Progenitor cell of endocrine pancreas (in vitro differentiated cells): ENCODE data around the gene NPAS2. TPM values are rescaled to one million over a fixed set of nuclear protein-coding genes. Genes with fewer than 3 reads are reported as not detected.

Experiments
- DNase-seq: peaks from one replicate; pipeline ENCODE4 v3.0.0; 2021; ENCODE audit warnings: low spot score; ENCODE audit not compliant: unreplicated experiment
- H3K27ac Mint-ChIP-seq: 2 replicates; pipeline ENCODE4 v1.8.0; 2021; ENCODE audit warnings: mild to moderate bottlenecking, moderate library complexity, mixed read lengths
- H3K27me3 Mint-ChIP-seq: 2 replicates; pipeline ENCODE4 v1.8.0; 2021; ENCODE audit warnings: mixed read lengths
- H3K36me3 Mint-ChIP-seq: 2 replicates; pipeline ENCODE4 v1.8.0; 2022; ENCODE audit warnings: mixed read lengths; ENCODE audit not compliant: insufficient read depth
- H3K4me1 Mint-ChIP-seq: 2 replicates; pipeline ENCODE4 v1.8.0; 2021; ENCODE audit warnings: low read depth, mixed read lengths
- H3K4me3 Mint-ChIP-seq: 2 replicates; pipeline ENCODE4 v1.8.0; 2021; ENCODE audit warnings: low read depth, mild to moderate bottlenecking, moderate library complexity, mixed read lengths
- H3K9me3 Mint-ChIP-seq: 2 replicates; pipeline ENCODE4 v1.8.0; 2021; ENCODE audit warnings: low read depth, mixed read lengths
- CTCF ChIP-seq: fragments of 200-600 bp; sonication (generic); IDR thresholded peaks from one replicate; pipeline ENCODE4 v1.5.0; 2021; ENCODE audit warnings: antibody characterized with exemption, mild to moderate bottlenecking; ENCODE audit not compliant: unreplicated experiment
- total RNA-seq: library from RNA; stranded (reverse); gene quantifications from 2 replicates; pipeline ENCODE4 v1.2.1, GENCODE V29; 2021

Gene NPAS2
- total RNA-seq, 1 donor from 2014 or later, result 0.84 TPM

GRCh38 chr2:100842241-100842922 lies 22.4 kb downstream of the NPAS2 start:
- no peak for TF ChIP-seq CTCF
- no peaks in the 10 kb centered on the region for H3K36me3 Mint-ChIP-seq
- H3K9me3 Mint-ChIP-seq, result peaks cover 5% of the 10 kb centered on the region
- H3K4me1 Mint-ChIP-seq, result no peaks in the 10 kb centered on the region
- no peak for DNase-seq
- no peak overlapping the region for H3K4me3 Mint-ChIP-seq
- peaks cover 6% of the 10 kb centered on the region for H3K27me3 Mint-ChIP-seq
- no peak overlapping the region for H3K27ac Mint-ChIP-seq

- no peak for DNase-seq
- H3K36me3 Mint-ChIP-seq, result no peaks in the 10 kb centered on the region
- peaks cover 5% of the 10 kb centered on the region for H3K9me3 Mint-ChIP-seq
- no peak for TF ChIP-seq CTCF
- no peak overlapping the region for H3K27ac Mint-ChIP-seq
- H3K4me1 Mint-ChIP-seq, result no peaks in the 10 kb centered on the region
- H3K27me3 Mint-ChIP-seq, result peaks cover 12% of the 10 kb centered on the region
- no peak overlapping the region for H3K4me3 Mint-ChIP-seq
Observed at GRCh38 chr2:100844514-100844913, 24.6 kb downstream of the NPAS2 start.

GRCh38 chr2:100845141-100845991 lies 25.4 kb downstream of the NPAS2 start:
- H3K27ac Mint-ChIP-seq, result no peak overlapping the region
- no peaks in the 10 kb centered on the region for H3K36me3 Mint-ChIP-seq
- H3K27me3 Mint-ChIP-seq, result peaks cover 9% of the 10 kb centered on the region
- TF ChIP-seq CTCF, result no peak
- H3K4me1 Mint-ChIP-seq, result no peaks in the 10 kb centered on the region
- DNase-seq, result no peak
- peaks cover 5% of the 10 kb centered on the region for H3K9me3 Mint-ChIP-seq
- H3K4me3 Mint-ChIP-seq, result no peak overlapping the region

- TF ChIP-seq CTCF, result no peak
- Mint-ChIP-seq H3K36me3 (no peaks in the 10 kb centered on the region), H3K9me3 (peaks cover 5% of the 10 kb centered on the region), H3K4me1 (no peaks in the 10 kb centered on the region), H3K4me3 (no peak overlapping the region), H3K27me3 (peaks cover 6% of the 10 kb centered on the region), H3K27ac (no peak overlapping the region)
- DNase-seq, result no peak
Observed at GRCh38 chr2:100846716-100847115, 26.8 kb downstream of the NPAS2 start.

GRCh38 chr2:100852447-100852846 lies 32.5 kb downstream of the NPAS2 start:
- Mint-ChIP-seq H3K4me3 (no peak overlapping the region), H3K27ac (no peak overlapping the region), H3K9me3 (no peaks in the 10 kb centered on the region), H3K27me3 (peaks cover 6% of the 10 kb centered on the region), H3K36me3 (no peaks in the 10 kb centered on the region), H3K4me1 (peaks cover 1% of the 10 kb centered on the region)
- DNase-seq, result no peak
- TF ChIP-seq CTCF, result no peak
